ENCODE data around the gene PLA2G12A.

Gene PLA2G12A

GRCh38 chr4:109703664-109704361 is 26.1 kb downstream of the PLA2G12A start:
- no peak for TF ChIP-seq CTCF (conservative IDR thresholded peaks at IDR 0.05)
- peak overlapping the region; percentile 67 for H3K27ac ChIP-seq

GRCh38 chr4:109702950-109703663 is 26.8 kb downstream of the PLA2G12A start, which contains the start of gene CASP6:
CASP6 (minus strand) TSS chr4:109703445; CDS start chr4:109703395, 50 bp downstream.
- H3K27ac ChIP-seq, result peak within 1 kb of the TSS; percentile 67
- TF ChIP-seq CTCF (conservative IDR thresholded peaks at IDR 0.05), result peak; percentile 66

- H3K27ac ChIP-seq, result no peak overlapping the region
- TF ChIP-seq CTCF (conservative IDR thresholded peaks at IDR 0.05), result no peak
These were observed 28.1 kb downstream of the PLA2G12A start for GRCh38 chr4:109701566-109702410.

GRCh38 chr4:109699553-109700225 is 30.2 kb downstream of the PLA2G12A start:
- no peak overlapping the region for H3K27ac ChIP-seq
- no peak for TF ChIP-seq CTCF (conservative IDR thresholded peaks at IDR 0.05)

GRCh38 chr4:109698656-109699055 is 31.2 kb downstream of the PLA2G12A start:
- no peak overlapping the region for H3K27ac ChIP-seq
- TF ChIP-seq CTCF (conservative IDR thresholded peaks at IDR 0.05), result no peak

GRCh38 chr4:109691411-109691920 is 38.4 kb downstream of the PLA2G12A start:
- TF ChIP-seq CTCF (conservative IDR thresholded peaks at IDR 0.05), result no peak
- no peak overlapping the region for H3K27ac ChIP-seq

Measured in VCaP (cell line).